ENCODE results near the gene LYPD5. TPM values are rescaled to one million over a fixed set of nuclear protein-coding genes. Genes with fewer than 3 reads are reported as not detected.

Gene LYPD5
- total RNA-seq, 1 experiment from 2014 or later, result 0.87 TPM

GRCh38 chr19:43847884-43848283 is 45.6 kb upstream of the LYPD5 start:
- TF ChIP-seq CTCF (IDR thresholded peaks at IDR 0.05) (no peak), TCF7L2 (IDR thresholded peaks at IDR 0.05; ENCODE audit: low read depth, low read length) (no peak), SIN3A (IDR thresholded peaks at IDR 0.05; ENCODE audit: borderline replicate concordance, insufficient read depth, low read depth, low read length) (no peak), REST (IDR thresholded peaks at IDR 0.05; ENCODE audit: insufficient read depth in 1 of 2, low read depth in 2 of 2, low read length in 1 of 2) (no peak), POLR2AphosphoS5 (IDR thresholded peaks at IDR 0.05; ENCODE audit: low read depth, low read length) (no peak)
- ATAC-seq (no peak), DNase-seq (ENCODE audit: low read depth, low spot score) (no peak)
- Histone ChIP-seq H3K36me3 (ENCODE audit: control insufficient read depth, insufficient read depth, low read length) (peaks cover 2% of the 10 kb centered on the region; the same call in 1 of the 2 replicates), H3K27ac (ENCODE audit: low read length) (no peak overlapping the region), H3K27me3 (ENCODE audit: control insufficient read depth, insufficient read depth, low read length) (no peaks in the 10 kb centered on the region), H3K4me1 (ENCODE audit: control insufficient read depth, insufficient read depth, low read length) (no peaks in the 10 kb centered on the region), H3K4me3 (ENCODE audit: low read depth in 2 of 2, low read length in 2 of 2) (no peak overlapping the region), H3K9me3 (ENCODE audit: control insufficient read depth, insufficient read depth, low read depth, low read length) (peaks cover 78% of the 10 kb centered on the region)
- intact Hi-C loops (cut with micrococcal nuclease; ENCODE audit: unreplicated experiment) (no loop called here), in situ Hi-C loops (cut with HindIII; ENCODE audit: low pct_unique_long_range_greater_than_20kb, low sequenced_read_pairs) (no loop called here)
- ChIA-PET CTCF (no interaction called here), POLR2A (interaction anchor here (0.7 kb wide), 1 partner anchor 53 kb away, joined by 4 read pairs; no protein-coding TSS in a partner anchor)
- no TSS peak for BruUV-seq (replicated peaks)

GRCh38 chr19:43847246-43847645 is 45.0 kb upstream of the LYPD5 start:
- no TSS peak for BruUV-seq (replicated peaks)
- no peak overlapping the region for H3K4me3 ChIP-seq (ENCODE audit: low read depth in 2 of 2, low read length in 2 of 2)
- POLR2A ChIA-PET, result no interaction called here
- in situ Hi-C loops (cut with HindIII; ENCODE audit: low pct_unique_long_range_greater_than_20kb, low sequenced_read_pairs) (no loop called here), intact Hi-C loops (cut with micrococcal nuclease; ENCODE audit: unreplicated experiment) (no loop called here)
- H3K36me3 ChIP-seq (ENCODE audit: control insufficient read depth, insufficient read depth, low read length), result peaks cover 2% of the 10 kb centered on the region; the same call in 1 of the 2 replicates
- ATAC-seq (no peak), DNase-seq (ENCODE audit: low read depth, low spot score) (no peak)
- no peak overlapping the region for H3K27ac ChIP-seq (ENCODE audit: low read length)
- no peaks in the 10 kb centered on the region for H3K4me1 ChIP-seq (ENCODE audit: control insufficient read depth, insufficient read depth, low read length)
- TF ChIP-seq POLR2AphosphoS5 (IDR thresholded peaks at IDR 0.05; ENCODE audit: low read depth, low read length) (no peak), SIN3A (IDR thresholded peaks at IDR 0.05; ENCODE audit: borderline replicate concordance, insufficient read depth, low read depth, low read length) (no peak), REST (IDR thresholded peaks at IDR 0.05; ENCODE audit: insufficient read depth in 1 of 2, low read depth in 2 of 2, low read length in 1 of 2) (no peak), TCF7L2 (IDR thresholded peaks at IDR 0.05; ENCODE audit: low read depth, low read length) (no peak), CTCF (IDR thresholded peaks at IDR 0.05) (no peak)
- CTCF ChIA-PET, result no interaction called here
- H3K27me3 ChIP-seq (ENCODE audit: control insufficient read depth, insufficient read depth, low read length), result no peaks in the 10 kb centered on the region
- peaks cover 82% of the 10 kb centered on the region for H3K9me3 ChIP-seq (ENCODE audit: control insufficient read depth, insufficient read depth, low read depth, low read length)
